ENCODE results near the gene HOXB5. TPM values are rescaled to one million over a fixed set of nuclear protein-coding genes. Genes with fewer than 3 reads are reported as not detected.

HOXB5 gene
- total RNA-seq, 1 experiment from 2014 or later: not detected

DNA sequence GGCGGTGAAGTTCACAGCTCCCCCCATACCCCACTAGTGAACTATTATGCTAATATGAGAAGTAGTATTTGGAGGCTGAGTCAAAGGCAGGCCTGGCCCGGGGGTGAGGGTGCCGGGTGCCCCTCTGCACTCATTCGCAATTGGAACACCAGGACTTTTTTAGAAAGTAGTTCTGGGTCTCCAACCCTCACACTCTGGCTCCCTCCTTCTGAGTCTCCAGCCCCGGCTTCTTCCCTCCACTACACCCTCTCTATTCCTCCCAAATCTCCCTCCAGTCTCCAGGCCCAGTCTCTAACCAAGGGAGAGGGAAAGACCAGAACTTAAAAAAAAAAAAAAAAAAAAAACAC is 37.4 kb downstream of the HOXB5 start:
- Histone ChIP-seq H3K9me3 (ENCODE audit: control insufficient read depth, low read depth, low read length) (no peaks in the 10 kb centered on the region), H3K79me2 (ENCODE audit: insufficient read depth, low read length) (no peaks in the 10 kb centered on the region), H2BK12ac (ENCODE audit: insufficient read length, low read depth, low read length) (no peak overlapping the region), H3K14ac (ENCODE audit: insufficient read depth, low read length) (no peak overlapping the region), H2BK15ac (ENCODE audit: low read depth, low read length) (no peak overlapping the region), H3K4me1 (ENCODE audit: insufficient read depth, low read length) (no peaks in the 10 kb centered on the region), H4K20me1 (ENCODE audit: control insufficient read depth, insufficient read depth, insufficient read length) (peaks cover 3% of the 10 kb centered on the region), H3K56ac (ENCODE audit: insufficient read length, low read depth, low read length) (no peak overlapping the region), H3K27ac (ENCODE audit: insufficient read length, low read depth, low read length) (no peak overlapping the region), H3K4me2 (ENCODE audit: insufficient read depth, insufficient read length, low read length) (no peak overlapping the region), H4K8ac (replicated peaks; ENCODE audit: insufficient read length, low read depth, low read length) (no peak overlapping the region), H4K91ac (ENCODE audit: insufficient read length, low read depth, low read length) (no peak overlapping the region), H3K18ac (ENCODE audit: insufficient read length, low read depth, low read length) (no peak overlapping the region), H2AFZ (ENCODE audit: low read length) (no peak overlapping the region), H2BK120ac (ENCODE audit: low read depth, low read length, poor library complexity, severe bottlenecking) (no peak overlapping the region), H2BK20ac (ENCODE audit: low read depth, low read length, poor library complexity, severe bottlenecking) (no peak overlapping the region), H3K79me1 (ENCODE audit: insufficient read depth, low read depth, low read length, poor library complexity, severe bottlenecking) (no peaks in the 10 kb centered on the region), H2AK5ac (ENCODE audit: insufficient read length, low read length) (no peak overlapping the region), H4K5ac (ENCODE audit: insufficient read length, low read depth, low read length) (no peak overlapping the region), H3T11ph (ENCODE audit: low read length) (no peak overlapping the region), H3K23ac (ENCODE audit: insufficient read length, low read depth, low read length) (no peak overlapping the region), H3K4ac (ENCODE audit: low read depth, low read length) (no peak overlapping the region), H3K23me2 (ENCODE audit: insufficient read length, low read depth, low read length, poor library complexity, severe bottlenecking) (no peaks in the 10 kb centered on the region), H2BK5ac (ENCODE audit: insufficient read length, low read length) (no peak overlapping the region), H3K27me3 (ENCODE audit: insufficient read depth, low read length) (peaks cover 96% of the 10 kb centered on the region), H3K9ac (ENCODE audit: extremely low read depth, insufficient read length, low read length) (no peak overlapping the region)
- TF ChIP-seq, protein P1, sequence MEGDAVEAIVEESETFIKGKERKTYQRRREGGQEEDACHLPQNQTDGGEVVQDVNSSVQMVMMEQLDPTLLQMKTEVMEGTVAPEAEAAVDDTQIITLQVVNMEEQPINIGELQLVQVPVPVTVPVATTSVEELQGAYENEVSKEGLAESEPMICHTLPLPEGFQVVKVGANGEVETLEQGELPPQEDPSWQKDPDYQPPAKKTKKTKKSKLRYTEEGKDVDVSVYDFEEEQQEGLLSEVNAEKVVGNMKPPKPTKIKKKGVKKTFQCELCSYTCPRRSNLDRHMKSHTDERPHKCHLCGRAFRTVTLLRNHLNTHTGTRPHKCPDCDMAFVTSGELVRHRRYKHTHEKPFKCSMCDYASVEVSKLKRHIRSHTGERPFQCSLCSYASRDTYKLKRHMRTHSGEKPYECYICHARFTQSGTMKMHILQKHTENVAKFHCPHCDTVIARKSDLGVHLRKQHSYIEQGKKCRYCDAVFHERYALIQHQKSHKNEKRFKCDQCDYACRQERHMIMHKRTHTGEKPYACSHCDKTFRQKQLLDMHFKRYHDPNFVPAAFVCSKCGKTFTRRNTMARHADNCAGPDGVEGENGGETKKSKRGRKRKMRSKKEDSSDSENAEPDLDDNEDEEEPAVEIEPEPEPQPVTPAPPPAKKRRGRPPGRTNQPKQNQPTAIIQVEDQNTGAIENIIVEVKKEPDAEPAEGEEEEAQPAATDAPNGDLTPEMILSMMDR (conservative IDR thresholded peaks at IDR 0.05): no peak
- H3K36me3 Mint-ChIP-seq (ENCODE audit: insufficient read depth in 1 of 3, low read depth in 3 of 3): peaks cover 0 to 2% (median 0%) of the 10 kb centered on the region in 3 experiments; a peak in 1 of 7 replicates
- peaks cover 99% of the 10 kb centered on the region for H3K27me3 Mint-ChIP-seq (ENCODE audit: low read depth)
- no peak overlapping the region for H3K27ac Mint-ChIP-seq
- no peak overlapping the region for H3K4me3 Mint-ChIP-seq
- no peak for DNase-seq
- H3K4me1 Mint-ChIP-seq: peaks cover 9 to 25% of the 10 kb centered on the region in 2 experiments
- peaks cover 9 to 10% of the 10 kb centered on the region in 2 experiments; a peak in 4 of 5 replicates for H3K9me3 Mint-ChIP-seq
- WGBS (ENCODE audit: extremely low coverage, insufficient read length, low lambda C conversion rate): no CpG with 5 or more reads among the region's 5 CpGs
